Measurements from ENCODE around the gene RCOR2.
"Not testable (repeated sequence)": the region's sequence is repeated elsewhere in the genome, so short reads cannot be mapped to it uniquely, and the experiment has no call there.

Gene RCOR2

GRCh38 chr11:63916837-63917691 is at the start of gene RCOR2:
Gene RCOR2, minus strand, starts transcription at chr11:63917164. Its CDS starts 708 bp downstream, at chr11:63916456.
- DNase-seq (ENCODE audit: low read depth, low spot score): peak; percentile 85

GRCh38 chr11:63966444-63966843 is 49.5 kb upstream of the RCOR2 start:
- DNase-seq (ENCODE audit: low read depth, low spot score): no peak

- DNase-seq (ENCODE audit: low read depth, low spot score): not testable (repeated sequence)
These were observed 46.9 kb upstream of the RCOR2 start for GRCh38 chr11:63963895-63964294.

- DNase-seq (ENCODE audit: low read depth, low spot score): no peak
These were observed 44.8 kb upstream of the RCOR2 start for GRCh38 chr11:63961608-63962412.

- DNase-seq (ENCODE audit: low read depth, low spot score): no peak
These were observed 41.0 kb upstream of the RCOR2 start for GRCh38 chr11:63958008-63958407.

GRCh38 chr11:63952570-63952969 is 35.6 kb upstream of the RCOR2 start:
- no peak for DNase-seq (ENCODE audit: low read depth, low spot score)

GRCh38 chr11:63951779-63952536 is 35.0 kb upstream of the RCOR2 start:
- no peak for DNase-seq (ENCODE audit: low read depth, low spot score)

- DNase-seq (ENCODE audit: low read depth, low spot score): peak; percentile 87
These were observed 28.7 kb upstream of the RCOR2 start for GRCh38 chr11:63945477-63946163.

- no peak for DNase-seq (ENCODE audit: low read depth, low spot score)
These were observed 28.0 kb upstream of the RCOR2 start for GRCh38 chr11:63944987-63945386.

GRCh38 chr11:63942803-63943202 is 25.8 kb upstream of the RCOR2 start:
- DNase-seq (ENCODE audit: low read depth, low spot score): no peak

- DNase-seq (ENCODE audit: low read depth, low spot score): no peak
These were observed 24.9 kb upstream of the RCOR2 start for GRCh38 chr11:63941901-63942300.

GRCh38 chr11:63940786-63941185 is 23.8 kb upstream of the RCOR2 start:
- no peak for DNase-seq (ENCODE audit: low read depth, low spot score)

- peak; percentile 41 for DNase-seq (ENCODE audit: low read depth, low spot score)
These were observed 22.5 kb upstream of the RCOR2 start for GRCh38 chr11:63939397-63939891.

- DNase-seq (ENCODE audit: low read depth, low spot score): peak; percentile 99
These were observed 21.8 kb upstream of the RCOR2 start, which contains the start of gene NAA40 for GRCh38 chr11:63938479-63939396. Gene NAA40, plus strand, starts transcription at chr11:63939002. Its CDS starts 95 bp downstream, at chr11:63939097.

- no peak for DNase-seq (ENCODE audit: low read depth, low spot score)
These were observed 20.9 kb upstream of the RCOR2 start for GRCh38 chr11:63937713-63938478.

- peak; percentile 68 for DNase-seq (ENCODE audit: low read depth, low spot score)
These were observed 16.5 kb upstream of the RCOR2 start for GRCh38 chr11:63933459-63933858.

GRCh38 chr11:63931876-63932275 is 14.9 kb upstream of the RCOR2 start:
- no peak for DNase-seq (ENCODE audit: low read depth, low spot score)

GRCh38 chr11:63931045-63931444 is 14.1 kb upstream of the RCOR2 start:
- DNase-seq (ENCODE audit: low read depth, low spot score): no peak

- no peak for DNase-seq (ENCODE audit: low read depth, low spot score)
These were observed 12.7 kb upstream of the RCOR2 start for GRCh38 chr11:63929616-63930015.

All from astrocyte of the hippocampus (primary cell).